PC-3 (cell line): Measurements from ENCODE around the gene STRADA. TPM values are rescaled to one million over a fixed set of nuclear protein-coding genes. Genes with fewer than 3 reads are reported as not detected.

ENCODE experiments used
- ATAC-seq: fragments of 200-7000 bp; cut with Tn5 transposase; 2 replicates; pipeline ENCODE4 v1.9.1; 2020; ENCODE audit warnings: mild to moderate bottlenecking, moderate library complexity
- BruUV-seq: library from RNA; stranded (reverse); fragments of 400-500 nt; replicated peaks from 2 replicates; lab custom pipeline; 2021; lab: Mats Ljungman, UMichigan
- CTCF ChIA-PET: fragments of 300-600 bp; sonication (Branson Sonifier 250); formaldehyde crosslinking; loops from one replicate; lab custom pipeline; 2022; ENCODE audit warnings: antibody characterized with exemption; lab: Charles Lee
- POLR2A ChIA-PET: fragments of 300-600 bp; sonication (Branson Sonifier 250); formaldehyde crosslinking; loops from one replicate; lab custom pipeline; 2022; ENCODE audit warnings: antibody characterized with exemption; ENCODE audit not compliant: unreplicated experiment; lab: Charles Lee
- DNase-seq: peaks from one replicate; pipeline ENCODE4 v3.0.0-alpha.2; 2015
- H2AFZ ChIP-seq: fragments of 300-600 bp; sonication (generic); 2 replicates; pipeline ENCODE4 v1.6.0; 2016; ENCODE audit warnings: antibody characterized with exemption, low read length
- H3F3A ChIP-seq: fragments of 300-600 bp; sonication (generic); one replicate; pipeline ENCODE4 v1.6.0; 2017; ENCODE audit warnings: antibody characterized with exemption, low read length, control low read depth, mild to moderate bottlenecking; ENCODE audit not compliant: unreplicated experiment
- H3K27ac ChIP-seq: fragments of 300-600 bp; sonication (generic); 2 replicates; pipeline ENCODE4 v1.5.1; 2016; ENCODE audit warnings: mild to moderate bottlenecking, low read length
- H3K27me3 ChIP-seq: fragments of 300-600 bp; sonication (generic); 2 replicates; pipeline ENCODE4 v1.6.1; 2016; ENCODE audit warnings: low read length, mixed read lengths
- H3K36me3 ChIP-seq: fragments of 300-600 bp; sonication (generic); 2 replicates; pipeline ENCODE4 v1.6.1; 2016; ENCODE audit warnings: low read depth, mixed run types, low read length, mixed read lengths
- H3K4me1 ChIP-seq: fragments of 300-600 bp; sonication (generic); 2 replicates; pipeline ENCODE4 v1.5.1; 2016; ENCODE audit warnings: low read length; ENCODE audit not compliant: insufficient read depth
- H3K4me2 ChIP-seq: fragments of 300-600 bp; sonication (generic); 2 replicates; pipeline ENCODE4 v1.6.0; 2016; ENCODE audit warnings: low read length
- H3K4me3 ChIP-seq: fragments of 300-600 bp; sonication (generic); 2 replicates; pipeline ENCODE4 v1.5.1; 2016; ENCODE audit warnings: mild to moderate bottlenecking, low read length, mixed read lengths
- H3K79me2 ChIP-seq: fragments of 300-600 bp; sonication (generic); 2 replicates; pipeline ENCODE4 v1.6.1; 2017; ENCODE audit warnings: low read length, mixed read lengths
- H3K9ac ChIP-seq: fragments of 300-600 bp; sonication (generic); 2 replicates; pipeline ENCODE4 v1.6.0; 2016; ENCODE audit warnings: mild to moderate bottlenecking, low read length
- H3K9me2 ChIP-seq: fragments of 300-600 bp; sonication (generic); replicated peaks from 2 replicates; pipeline ENCODE4 v1.6.1; 2016; ENCODE audit warnings: mixed run types, low read length, mixed read lengths
- H3K9me3 ChIP-seq: fragments of 300-600 bp; sonication (generic); 2 replicates; pipeline ENCODE4 v1.6.1; 2016; ENCODE audit warnings: low read length, mixed read lengths
- H4K20me1 ChIP-seq: fragments of 300-600 bp; sonication (generic); 2 replicates; pipeline ENCODE4 v1.6.1; 2016; ENCODE audit warnings: low read length, mixed read lengths
- CTCF ChIP-seq: fragments of 300-600 bp; sonication (generic); conservative IDR thresholded peaks from 2 replicates; pipeline ENCODE4 v1.5.1; 2017; ENCODE audit warnings: antibody characterized with exemption, low read depth, mild to moderate bottlenecking, low read length
- EZH2 ChIP-seq: fragments of 300-600 bp; sonication (generic); IDR thresholded peaks from one replicate; pipeline ENCODE4 v1.6.1; 2017; ENCODE audit warnings: antibody characterized with exemption, mild to moderate bottlenecking, low read length; ENCODE audit not compliant: unreplicated experiment
- EZH2phosphoT487 ChIP-seq: fragments of 300-600 bp; sonication (generic); IDR thresholded peaks from 2 replicates; pipeline ENCODE4 v1.6.1; 2018; ENCODE audit warnings: mild to moderate bottlenecking, antibody characterized with exemption, low read length, borderline replicate concordance
- intact Hi-C: fragments of 100-400 bp; cut with micrococcal nuclease; formaldehyde crosslinking; loops from 2 replicates; pipeline ENCODE4 v1.9.0; 2023
- total RNA-seq: library from RNA; depleted of rRNA; stranded (reverse); fragments of >200 nt; gene quantifications from 2 replicates; pipeline ENCODE4 v1.2.3, GENCODE V29; 2014

Gene STRADA
- total RNA-seq, 1 experiment from 2014 or later, result 17.9 TPM

GRCh38 chr17:63762161-63763078 lies 20.8 kb upstream of the STRADA start:
- Histone ChIP-seq H3K9me2 (no peaks in the 10 kb centered on the region), H3K36me3 (peaks cover 71% of the 10 kb centered on the region), H3F3A (no peaks in the 10 kb centered on the region), H3K4me1 (no peaks in the 10 kb centered on the region), H4K20me1 (peaks cover 15% of the 10 kb centered on the region), H3K9ac (no peak overlapping the region), H3K27me3 (no peaks in the 10 kb centered on the region), H3K27ac (no peak overlapping the region), H3K4me2 (no peak overlapping the region), H2AFZ (no peak overlapping the region), H3K79me2 (peaks cover 29% of the 10 kb centered on the region), H3K9me3 (no peaks in the 10 kb centered on the region), H3K4me3 (no peak overlapping the region)
- ChIA-PET CTCF (no interaction called here), POLR2A (no interaction called here)
- intact Hi-C loops, result no loop called here
- ATAC-seq (no peak), DNase-seq (no peak)
- no TSS peak for BruUV-seq
- no peak for TF ChIP-seq EZH2phosphoT487
- no peak for TF ChIP-seq CTCF
- TF ChIP-seq EZH2, result no peak

- ATAC-seq, result no peak
- peaks cover 4% of the 10 kb centered on the region; the same call in 1 of the 2 replicates for H4K20me1 ChIP-seq
- CTCF ChIA-PET, result no interaction called here
Observed at GRCh38 chr17:63760771-63761539, 19.4 kb upstream of the STRADA start.

More at GRCh38 chr17:63760771-63761539, 19.4 kb upstream of the STRADA start:
- Histone ChIP-seq H3K4me3 (no peak overlapping the region), H3K4me2 (no peak overlapping the region), H3K27me3 (no peaks in the 10 kb centered on the region), H3F3A (no peaks in the 10 kb centered on the region), H3K79me2 (peaks cover 14% of the 10 kb centered on the region), H3K27ac (no peak overlapping the region), H3K4me1 (no peaks in the 10 kb centered on the region), H3K9me2 (no peaks in the 10 kb centered on the region), H3K9ac (no peak overlapping the region), H2AFZ (no peak overlapping the region), H3K9me3 (no peaks in the 10 kb centered on the region), H3K36me3 (peaks cover 73% of the 10 kb centered on the region)
- no TSS peak for BruUV-seq
- TF ChIP-seq EZH2 (no peak), CTCF (no peak), EZH2phosphoT487 (no peak)
- intact Hi-C loops, result no loop called here
- POLR2A ChIA-PET, result no interaction called here
- no peak for DNase-seq
